Measurements from ENCODE around the gene TCF4. TPM values are rescaled to one million over a fixed set of nuclear protein-coding genes. Genes with fewer than 3 reads are reported as not detected.

TCF4 gene
- total RNA-seq, 1 experiment from 2014 or later: 143 TPM

DNA sequence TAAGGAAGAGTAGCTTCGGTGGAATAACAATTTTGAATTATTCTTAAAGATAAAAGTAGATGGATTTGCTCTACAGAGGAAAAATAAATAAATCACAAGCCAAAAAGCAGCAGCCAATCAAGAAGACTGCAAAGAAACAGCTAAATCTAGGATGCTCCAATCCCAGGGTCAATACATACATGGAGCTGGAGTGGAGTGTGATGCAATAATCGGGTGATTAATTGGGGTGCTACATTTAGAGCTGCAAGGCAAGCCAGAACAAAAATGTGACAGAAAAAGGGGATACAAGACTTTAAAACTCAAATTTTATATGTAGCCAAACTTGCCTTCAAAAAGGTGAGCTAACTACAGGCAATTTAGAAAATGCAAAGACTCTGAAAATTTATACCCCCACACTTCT, 215.8 kb downstream of the TCF4 start:
- TF ChIP-seq EZH2 (IDR thresholded peaks at IDR 0.05; ENCODE audit: borderline replicate concordance, low read depth, low read length, poor library complexity, severe bottlenecking): no peak
- TF ChIP-seq CTCF (conservative IDR thresholded peaks at IDR 0.05; ENCODE audit: low read depth, low read length): no peak
- peaks cover 5% of the 10 kb centered on the region for H3K9me3 ChIP-seq (ENCODE audit: low read depth, low read length, poor library complexity, severe bottlenecking)
- H3K27me3 ChIP-seq (replicated peaks; ENCODE audit: insufficient read depth, low read depth, low read length, poor library complexity): no peaks in the 10 kb centered on the region
- CTCF ChIA-PET: no interaction called here
- BruUV-seq (replicated peaks): no TSS peak
- no peaks in the 10 kb centered on the region for H3K36me3 ChIP-seq (ENCODE audit: insufficient read depth, low read length, poor library complexity, severe bottlenecking)
- intact Hi-C loops (cut with micrococcal nuclease; ENCODE audit: unreplicated experiment): no loop called here
- DNase-seq (ENCODE audit: low spot score): no peak
- POLR2A ChIA-PET (ENCODE audit: low non-redundant PET): no interaction called here
- no peak overlapping the region for H3K4me3 ChIP-seq (ENCODE audit: low read depth, low read length, poor library complexity, severe bottlenecking)
- peaks cover 10% of the 10 kb centered on the region for H3K4me1 ChIP-seq (ENCODE audit: insufficient read depth, low read length, poor library complexity, severe bottlenecking)
- no peak overlapping the region for H3K27ac ChIP-seq (ENCODE audit: low read depth, low read length, poor library complexity, severe bottlenecking)

DNA sequence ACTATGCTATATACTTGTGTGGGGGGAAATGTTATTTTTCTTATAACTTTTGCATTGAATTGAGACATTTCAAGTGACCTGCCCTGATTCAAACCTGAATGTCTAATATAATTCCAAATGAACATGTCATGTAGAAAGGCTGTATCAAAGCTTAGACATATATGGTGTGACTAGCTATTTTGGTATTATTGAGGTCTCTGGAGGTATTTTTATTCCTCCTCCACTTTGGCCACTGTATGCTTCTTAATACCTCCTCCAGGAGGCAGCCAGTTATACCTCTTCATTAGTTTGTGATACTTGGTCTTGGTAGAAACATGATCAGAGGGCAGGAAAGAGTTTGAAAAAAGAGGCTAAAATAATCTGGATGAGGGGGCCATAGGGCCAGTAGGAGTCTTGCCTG, 217.1 kb downstream of the TCF4 start:
- ChIA-PET CTCF (no interaction called here), POLR2A (ENCODE audit: low non-redundant PET) (no interaction called here)
- intact Hi-C loops (cut with micrococcal nuclease; ENCODE audit: unreplicated experiment): no loop called here
- TF ChIP-seq CTCF (conservative IDR thresholded peaks at IDR 0.05; ENCODE audit: low read depth, low read length) (no peak), EZH2 (IDR thresholded peaks at IDR 0.05; ENCODE audit: borderline replicate concordance, low read depth, low read length, poor library complexity, severe bottlenecking) (no peak)
- BruUV-seq (replicated peaks): no TSS peak
- H3K9me3 ChIP-seq (ENCODE audit: low read depth, low read length, poor library complexity, severe bottlenecking): peaks cover 5% of the 10 kb centered on the region
- DNase-seq (ENCODE audit: low spot score): no peak
- H3K4me1 ChIP-seq (ENCODE audit: insufficient read depth, low read length, poor library complexity, severe bottlenecking): peaks cover 22% of the 10 kb centered on the region
- no peaks in the 10 kb centered on the region for H3K27me3 ChIP-seq (replicated peaks; ENCODE audit: insufficient read depth, low read depth, low read length, poor library complexity)
- H3K36me3 ChIP-seq (ENCODE audit: insufficient read depth, low read length, poor library complexity, severe bottlenecking): no peaks in the 10 kb centered on the region
- no peak overlapping the region for H3K4me3 ChIP-seq (ENCODE audit: low read depth, low read length, poor library complexity, severe bottlenecking)
- peak overlapping the region; percentile 32 for H3K27ac ChIP-seq (ENCODE audit: low read depth, low read length, poor library complexity, severe bottlenecking)

- intact Hi-C loops (cut with micrococcal nuclease; ENCODE audit: unreplicated experiment): no loop called here
- no peak overlapping the region for H3K4me3 ChIP-seq (ENCODE audit: low read depth, low read length, poor library complexity, severe bottlenecking)
- ChIA-PET CTCF (no interaction called here), POLR2A (ENCODE audit: low non-redundant PET) (no interaction called here)
- no TSS peak for BruUV-seq (replicated peaks)
- TF ChIP-seq CTCF (conservative IDR thresholded peaks at IDR 0.05; ENCODE audit: low read depth, low read length): no peak
- TF ChIP-seq EZH2 (IDR thresholded peaks at IDR 0.05; ENCODE audit: borderline replicate concordance, low read depth, low read length, poor library complexity, severe bottlenecking): no peak
- no peak overlapping the region for H3K27ac ChIP-seq (ENCODE audit: low read depth, low read length, poor library complexity, severe bottlenecking)
- no peak for DNase-seq (ENCODE audit: low spot score)
- no peaks in the 10 kb centered on the region for H3K27me3 ChIP-seq (replicated peaks; ENCODE audit: insufficient read depth, low read depth, low read length, poor library complexity)
- H3K4me1 ChIP-seq (ENCODE audit: insufficient read depth, low read length, poor library complexity, severe bottlenecking): peaks cover 27% of the 10 kb centered on the region
- H3K36me3 ChIP-seq (ENCODE audit: insufficient read depth, low read length, poor library complexity, severe bottlenecking): no peaks in the 10 kb centered on the region
- peaks cover 2% of the 10 kb centered on the region for H3K9me3 ChIP-seq (ENCODE audit: low read depth, low read length, poor library complexity, severe bottlenecking)
Measured at GRCh38 chr18:55369346-55369745, 218.6 kb downstream of the TCF4 start.

All from A673 (cell line).